Endothelial cell of umbilical vein (primary cell): ENCODE measurements around the gene COG5. TPM values are rescaled to one million over a fixed set of nuclear protein-coding genes. Genes with fewer than 3 reads are reported as not detected.

Experiments
- BruUV-seq: library from RNA; stranded (reverse); fragments of 400-500 nt; replicated peaks from 2 replicates; lab custom pipeline; 2021; lab: Mats Ljungman, UMichigan
- CTCF ChIA-PET: fragments of 300-600, 350-600 bp; sonication (Branson Sonifier 250); formaldehyde crosslinking; loops from one replicate; lab custom pipeline; 2021; ENCODE audit warnings: antibody characterized with exemption, inconsistent platforms; lab: Charles Lee
- POLR2A ChIA-PET: fragments of 300-600, 350-600 bp; sonication (Branson Sonifier 250); formaldehyde crosslinking; loops from one replicate; lab custom pipeline; 2021; ENCODE audit warnings: antibody characterized with exemption, inconsistent platforms; lab: Charles Lee
- DNase-seq: peaks from one replicate; pipeline ENCODE4 v3.0.0-alpha.2; 2011; ENCODE audit warnings: low read depth, low spot score
- FAIRE-seq: peaks from 2 replicates; lab custom pipeline; 2011; peaks lifted over from hg19 to GRCh38; lab: Jason Lieb, UNC
- H2AFZ ChIP-seq: 2 replicates; pipeline ENCODE4 v1.6.0; 2012; ENCODE audit warnings: low read depth, low read length, control low read depth, inconsistent platforms
- H3K27ac ChIP-seq: 2 replicates; pipeline ENCODE4 v1.5.1; 2011; ENCODE audit warnings: low read depth, mild to moderate bottlenecking, control low read depth, low read length, moderate library complexity; ENCODE audit not compliant: insufficient read depth
- H3K27me3 ChIP-seq, 2 experiments: 2 replicates each; pipeline versions ENCODE4 v1.6.0 to v1.6.1; 2011; ENCODE audit warnings: low read length in 2 of 2, mixed read lengths in 1 of 2; ENCODE audit not compliant: control insufficient read depth in 2 of 2, insufficient read depth in 2 of 2
- H3K36me3 ChIP-seq, 2 experiments: 2 replicates in 1 of 2; 3 replicates in 1 of 2; pipeline ENCODE4 v1.5.1; 2011; ENCODE audit warnings: low read length in 2 of 2, mild to moderate bottlenecking in 1 of 2, moderate library complexity in 1 of 2; ENCODE audit not compliant: control insufficient read depth in 2 of 2, insufficient read depth in 2 of 2; ENCODE audit errors: extremely low read depth in 1 of 2
- H3K4me1 ChIP-seq: 3 replicates; pipeline ENCODE4 v1.5.1; 2011; ENCODE audit warnings: mild to moderate bottlenecking, low read length; ENCODE audit not compliant: control insufficient read depth, insufficient read depth; ENCODE audit errors: extremely low read depth
- H3K4me2 ChIP-seq: 2 replicates; pipeline ENCODE4 v1.6.1; 2011; ENCODE audit warnings: low read length, control low read depth, mixed read lengths; ENCODE audit not compliant: insufficient read depth
- H3K4me3 ChIP-seq, 3 experiments: fragments of 200-600 bp in 1 of 3; sonication (generic), shearing (Covaris generic) in 1 of 3; replicated peaks in 1 of 3; 2 replicates each; pipeline ENCODE4 v1.5.1; 2011 to 2016; ENCODE audit warnings: control low read depth in 3 of 3, low read length in 3 of 3, mild to moderate bottlenecking in 2 of 3, inconsistent platforms in 1 of 3, low read depth in 1 of 3, moderate library complexity in 1 of 3; ENCODE audit not compliant: insufficient read depth in 1 of 3
- H3K79me2 ChIP-seq: 2 replicates; pipeline ENCODE4 v1.6.0; 2012; ENCODE audit warnings: low read length, inconsistent platforms; ENCODE audit not compliant: control insufficient read depth, insufficient read depth
- H3K9ac ChIP-seq: replicated peaks from 2 replicates; pipeline ENCODE3; 2011; ENCODE audit warnings: low read length, control low read depth; ENCODE audit not compliant: insufficient read depth; ENCODE audit errors: extremely low read depth
- H3K9me1 ChIP-seq: replicated peaks from 3 replicates; pipeline ENCODE4 v1.6.0; 2011; ENCODE audit warnings: mild to moderate bottlenecking, low read length; ENCODE audit not compliant: control insufficient read depth, insufficient read depth; ENCODE audit errors: extremely low read depth
- H3K9me3 ChIP-seq: replicated peaks from 2 replicates; pipeline ENCODE4 v1.5.1; 2012; ENCODE audit warnings: low read length, inconsistent platforms; ENCODE audit not compliant: control insufficient read depth, insufficient read depth
- H4K20me1 ChIP-seq: replicated peaks from 2 replicates; pipeline ENCODE3; 2011; ENCODE audit warnings: mild to moderate bottlenecking, low read length; ENCODE audit not compliant: control insufficient read depth, insufficient read depth; ENCODE audit errors: extremely low read depth
- FOS ChIP-seq: IDR thresholded peaks from 2 replicates; pipeline ENCODE4 v1.6.1; 2011; ENCODE audit warnings: mild to moderate bottlenecking, low read length, moderate library complexity, borderline replicate concordance; ENCODE audit not compliant: insufficient read depth
- GATA2 ChIP-seq: IDR thresholded peaks from 2 replicates; pipeline ENCODE4 v1.7.0; 2011; ENCODE audit warnings: low read depth, mild to moderate bottlenecking, moderate library complexity, mixed read lengths, low read length; ENCODE audit not compliant: insufficient read length, insufficient read depth
- JUN ChIP-seq: IDR thresholded peaks from 2 replicates; pipeline ENCODE4 v1.6.1; 2011; ENCODE audit warnings: borderline replicate concordance, low read depth; ENCODE audit not compliant: insufficient read length, insufficient read depth
- POLR2AphosphoS5 ChIP-seq: IDR thresholded peaks from 2 replicates; pipeline ENCODE4 v1.6.1; 2012; ENCODE audit warnings: low read depth, mild to moderate bottlenecking, control low read depth, low read length, moderate library complexity; ENCODE audit not compliant: insufficient read depth
- dilution Hi-C: fragments of 300-500 bp; cut with MboI; formaldehyde crosslinking; loops from one replicate; pipeline ENCODE4 v1.15.0; 2019; ENCODE audit warnings: low sequenced_read_pairs; ENCODE audit not compliant: extremely low pct_ligation_motif_present
- intact Hi-C: fragments of 100-400 bp; cut with micrococcal nuclease; formaldehyde crosslinking; loops from one replicate; pipeline ENCODE4 v1.10.0; 2022
- polyA plus RNA-seq, 4 experiments: library from polyadenylated mRNA; depleted of rRNA in 3 of 4; stranded (reverse) in 3 of 4; unstranded in 1 of 4; fragments of >200 nt; gene quantifications; 2 replicates each; pipeline versions ENCODE4 v1.2.1 to v1.2.3, GENCODE V29; 2011 to 2012; ENCODE audit warnings: missing spikeins in 1 of 4
- total RNA-seq: library from RNA; stranded (reverse); gene quantifications from 2 replicates; pipeline ENCODE4 v1.2.3, GENCODE V29; 2021
- TF ChIP-seq, protein P1 (sequence below), 2 donors: IDR thresholded peaks; 1 replicate in 1 of 2; 2 replicates in 1 of 2; pipeline ENCODE4 v1.5.1; 2011; ENCODE audit warnings: low read length in 2 of 2, mild to moderate bottlenecking in 2 of 2, moderate library complexity in 2 of 2, control low read depth in 1 of 2, inconsistent platforms in 1 of 2, low read depth in 1 of 2; ENCODE audit not compliant: insufficient read depth in 1 of 2; ENCODE audit errors: extremely low read depth in 1 of 2

Gene COG5
- total and polyA plus RNA-seq, 2 donors (not counting 3 experiments of a cell fraction or from before 2014, with no cell fraction given) = 18.8 to 45.3 TPM

DNA sequence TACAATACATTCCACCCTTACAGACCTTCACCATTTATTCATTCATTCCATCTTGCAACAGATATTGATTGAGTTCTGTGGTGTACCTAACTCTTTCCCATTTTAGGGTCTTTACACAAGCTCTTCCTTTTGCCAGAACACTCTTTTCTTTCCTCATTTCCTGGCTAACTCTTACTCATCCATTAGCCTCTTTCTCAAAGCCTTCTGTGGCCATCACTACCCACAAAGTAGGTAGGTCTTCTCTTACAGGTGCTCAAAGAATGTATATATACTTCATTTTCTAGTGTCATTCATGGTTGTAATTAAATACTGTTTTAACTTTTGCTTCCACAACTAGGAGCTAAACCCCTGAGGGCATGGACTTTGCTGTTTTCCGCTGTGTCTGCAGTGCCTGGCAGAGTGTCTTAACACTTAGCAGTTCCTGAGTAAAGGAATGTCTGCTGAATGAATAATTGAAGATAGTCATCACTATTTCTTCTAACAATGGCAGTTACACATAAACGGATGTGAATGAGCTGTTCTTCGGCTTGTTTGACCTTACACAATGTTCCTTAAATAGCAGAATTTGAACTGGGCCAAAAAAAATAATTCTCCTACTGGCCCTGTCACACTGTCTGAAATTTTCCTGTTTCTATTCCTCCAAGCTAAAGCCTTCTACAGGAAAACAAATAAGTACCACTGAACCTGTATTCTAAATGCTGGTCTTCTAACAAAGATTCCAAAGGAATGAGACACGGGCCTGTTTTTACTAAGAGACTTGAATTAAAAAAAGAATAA, 31.4 kb upstream of the COG5 start:
- peaks cover 11% of the 10 kb centered on the region for H3K79me2 ChIP-seq
- peak; percentile 98 for DNase-seq
- peak; percentile 96 for TF ChIP-seq GATA2
- TF ChIP-seq JUN = peak; percentile 99
- peak; percentile 86 for TF ChIP-seq POLR2AphosphoS5
- TF ChIP-seq, protein P1, sequence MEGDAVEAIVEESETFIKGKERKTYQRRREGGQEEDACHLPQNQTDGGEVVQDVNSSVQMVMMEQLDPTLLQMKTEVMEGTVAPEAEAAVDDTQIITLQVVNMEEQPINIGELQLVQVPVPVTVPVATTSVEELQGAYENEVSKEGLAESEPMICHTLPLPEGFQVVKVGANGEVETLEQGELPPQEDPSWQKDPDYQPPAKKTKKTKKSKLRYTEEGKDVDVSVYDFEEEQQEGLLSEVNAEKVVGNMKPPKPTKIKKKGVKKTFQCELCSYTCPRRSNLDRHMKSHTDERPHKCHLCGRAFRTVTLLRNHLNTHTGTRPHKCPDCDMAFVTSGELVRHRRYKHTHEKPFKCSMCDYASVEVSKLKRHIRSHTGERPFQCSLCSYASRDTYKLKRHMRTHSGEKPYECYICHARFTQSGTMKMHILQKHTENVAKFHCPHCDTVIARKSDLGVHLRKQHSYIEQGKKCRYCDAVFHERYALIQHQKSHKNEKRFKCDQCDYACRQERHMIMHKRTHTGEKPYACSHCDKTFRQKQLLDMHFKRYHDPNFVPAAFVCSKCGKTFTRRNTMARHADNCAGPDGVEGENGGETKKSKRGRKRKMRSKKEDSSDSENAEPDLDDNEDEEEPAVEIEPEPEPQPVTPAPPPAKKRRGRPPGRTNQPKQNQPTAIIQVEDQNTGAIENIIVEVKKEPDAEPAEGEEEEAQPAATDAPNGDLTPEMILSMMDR (IDR thresholded peaks at IDR 0.05; ENCODE audit: extremely low read depth in 1 of 2, insufficient read depth in 1 of 2, low read depth in 1 of 2, low read length in 2 of 2) = no peak
- peak; percentile 94 for TF ChIP-seq FOS
- peak overlapping the region; percentile 83 for H3K4me2 ChIP-seq
- TSS peak; percentile 79 for BruUV-seq
- peak overlapping the region in 1 of 3 experiments; percentile 7 for H3K4me3 ChIP-seq
- intact Hi-C loops (loop anchor here (1.0 to 10.0 kb wide), 7 partner anchors 15 to 1058 kb away; partner anchors contain the start of gene BCAP29), dilution Hi-C loops (no loop called here)
- no peaks in the 10 kb centered on the region for H3K27me3 ChIP-seq
- H3K4me1 ChIP-seq = peaks cover 57% of the 10 kb centered on the region
- no peaks in the 10 kb centered on the region for H3K9me3 ChIP-seq
- peak; percentile 85 for FAIRE-seq
- ChIA-PET POLR2A (interaction anchor here (0.6 to 1.2 kb wide), 4 partner anchors 13 to 354 kb away, joined by 3 to 6 read pairs (median 4); partner anchors contain the start of genes BCAP29, COG5 and DUS4L), CTCF (interaction anchor here (0.7 to 2.6 kb wide), 17 partner anchors 9 to 1005 kb away, joined by 3 to 20 read pairs (median 4); partner anchors contain the start of genes BCAP29, CBLL1, COG5 and DUS4L)
- peaks cover 2 to 5% of the 10 kb centered on the region in 2 experiments for H3K36me3 ChIP-seq
- no peaks in the 10 kb centered on the region for H4K20me1 ChIP-seq
- no peak overlapping the region for H2AFZ ChIP-seq
- no peaks in the 10 kb centered on the region for H3K9me1 ChIP-seq
- peak overlapping the region; percentile 89 for H3K9ac ChIP-seq
- H3K27ac ChIP-seq = peak overlapping the region; percentile 97
